Measurements from ENCODE around the gene DNAJC3.

The DNAJC3 gene, protein sequence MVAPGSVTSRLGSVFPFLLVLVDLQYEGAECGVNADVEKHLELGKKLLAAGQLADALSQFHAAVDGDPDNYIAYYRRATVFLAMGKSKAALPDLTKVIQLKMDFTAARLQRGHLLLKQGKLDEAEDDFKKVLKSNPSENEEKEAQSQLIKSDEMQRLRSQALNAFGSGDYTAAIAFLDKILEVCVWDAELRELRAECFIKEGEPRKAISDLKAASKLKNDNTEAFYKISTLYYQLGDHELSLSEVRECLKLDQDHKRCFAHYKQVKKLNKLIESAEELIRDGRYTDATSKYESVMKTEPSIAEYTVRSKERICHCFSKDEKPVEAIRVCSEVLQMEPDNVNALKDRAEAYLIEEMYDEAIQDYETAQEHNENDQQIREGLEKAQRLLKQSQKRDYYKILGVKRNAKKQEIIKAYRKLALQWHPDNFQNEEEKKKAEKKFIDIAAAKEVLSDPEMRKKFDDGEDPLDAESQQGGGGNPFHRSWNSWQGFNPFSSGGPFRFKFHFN

DNA sequence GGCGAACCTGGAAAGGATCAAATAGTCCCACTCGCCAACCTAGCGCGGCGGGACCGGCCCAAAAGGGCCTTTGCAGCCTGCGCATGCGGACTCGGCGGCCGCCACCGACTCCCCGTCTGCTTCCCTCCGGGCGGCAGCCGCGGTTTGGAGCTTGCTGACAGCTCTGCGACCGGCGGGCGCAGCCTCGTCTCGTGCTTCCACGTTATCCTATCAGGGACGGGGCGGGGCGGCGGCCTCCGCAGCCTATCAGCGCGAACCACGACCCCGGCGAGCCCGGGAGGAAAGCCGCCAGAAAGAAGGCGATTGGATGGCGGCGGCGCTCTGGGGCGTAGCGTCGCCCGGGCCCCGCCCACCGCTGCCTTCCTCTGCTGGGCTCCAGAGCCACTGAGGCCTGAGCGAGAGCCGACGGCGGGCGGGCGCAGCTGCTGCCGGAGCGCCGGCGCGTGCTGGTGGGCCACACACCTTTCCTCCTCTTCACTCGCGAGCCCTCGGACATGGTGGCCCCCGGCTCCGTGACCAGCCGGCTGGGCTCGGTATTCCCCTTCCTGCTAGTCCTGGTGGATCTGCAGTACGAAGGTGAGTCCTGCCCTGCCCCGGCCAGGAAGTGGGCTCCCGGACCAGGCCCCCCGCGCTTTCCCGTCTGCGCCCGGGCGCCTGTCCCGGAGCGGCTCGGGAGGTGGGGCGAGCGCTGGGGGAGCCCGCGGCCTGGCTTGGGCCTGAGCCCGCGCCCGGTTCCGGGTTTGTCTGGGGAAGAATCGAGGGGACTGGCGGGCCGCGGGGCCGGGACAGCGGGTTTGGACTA is at the start of gene DNAJC3:
DNAJC3 (plus strand) TSS at position 378 of the 802 bp plus-strand sequence; CDS start at position 495, 117 bp downstream.
- Mint-ChIP-seq H3K9me3 (peaks cover 2% of the 10 kb centered on the region), H3K27ac (peak within 1 kb of the TSS; percentile 90), H3K36me3 (peaks cover 12% of the 10 kb centered on the region), H3K27me3 (no peaks in the 10 kb centered on the region), H3K4me1 (peaks cover 64% of the 10 kb centered on the region), H3K4me3 (peak within 1 kb of the TSS; percentile 95)
- peak; percentile 99 for ATAC-seq

DNA sequence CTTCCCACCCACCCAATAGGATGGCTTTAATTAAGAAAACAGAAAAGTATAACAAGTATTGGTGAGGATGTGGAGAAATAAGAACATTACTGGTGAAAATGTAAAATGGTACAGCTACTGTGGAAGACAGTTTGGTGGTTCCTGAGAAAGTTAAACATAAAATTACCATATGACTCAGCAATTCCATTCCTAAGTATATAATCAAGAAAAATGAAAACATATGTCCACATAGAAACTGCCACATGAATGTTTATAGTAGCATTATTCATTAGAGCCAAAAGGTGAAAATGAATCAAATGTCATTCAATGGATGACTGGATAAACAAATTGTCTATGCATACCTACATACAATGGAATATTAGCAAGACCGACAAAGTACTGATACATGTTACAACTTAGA is 49.3 kb upstream of the DNAJC3 start:
- ATAC-seq = no peak
- H3K4me3 Mint-ChIP-seq = no peak overlapping the region
- H3K27ac Mint-ChIP-seq = no peak overlapping the region
- peaks cover 38% of the 10 kb centered on the region for H3K27me3 Mint-ChIP-seq
- no peaks in the 10 kb centered on the region for H3K4me1 Mint-ChIP-seq
- no peaks in the 10 kb centered on the region for H3K36me3 Mint-ChIP-seq
- H3K9me3 Mint-ChIP-seq = no peaks in the 10 kb centered on the region

DNA sequence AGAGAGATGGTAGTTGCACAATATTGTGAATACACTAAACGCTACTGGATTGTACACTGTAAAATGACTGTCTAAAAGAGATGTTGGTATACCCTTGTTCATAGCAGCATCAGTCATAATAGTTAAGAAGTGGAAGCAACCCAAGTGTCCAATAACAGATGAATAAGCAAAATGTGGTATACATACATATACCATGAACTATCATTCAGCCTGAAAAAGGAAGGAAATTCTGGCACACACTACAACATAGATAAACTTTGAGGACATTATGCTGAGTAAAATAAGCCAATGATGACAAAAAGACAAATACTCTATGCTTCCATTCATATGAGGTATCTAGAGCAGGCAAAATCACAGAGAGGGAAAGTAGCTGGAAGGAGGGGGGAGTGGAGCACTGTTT is 48.5 kb upstream of the DNAJC3 start:
- Mint-ChIP-seq H3K9me3 (no peaks in the 10 kb centered on the region), H3K27me3 (peaks cover 36% of the 10 kb centered on the region), H3K4me3 (no peak overlapping the region), H3K4me1 (no peaks in the 10 kb centered on the region), H3K27ac (no peak overlapping the region), H3K36me3 (no peaks in the 10 kb centered on the region)
- ATAC-seq = no peak

DNA sequence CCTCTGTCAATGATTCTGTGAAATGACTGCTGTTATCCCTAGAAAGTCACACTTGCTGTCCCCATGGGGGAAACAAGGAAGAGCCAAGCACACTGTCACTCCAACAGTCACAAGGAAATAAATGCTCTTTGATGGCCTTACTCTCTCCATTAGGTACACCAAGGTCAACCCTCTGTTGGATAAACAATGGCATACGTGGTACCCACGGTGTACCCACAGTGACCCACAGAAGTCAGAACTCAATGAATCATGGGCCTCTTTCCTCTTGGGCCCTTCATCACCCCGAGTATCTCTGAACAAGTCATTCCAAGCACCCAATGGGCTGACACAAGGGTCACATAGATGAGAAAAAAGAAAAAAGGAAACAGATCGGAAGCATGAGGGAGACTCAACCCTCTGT is 47.9 kb upstream of the DNAJC3 start:
- peak; percentile 25 for ATAC-seq
- no peak overlapping the region for H3K4me3 Mint-ChIP-seq
- peaks cover 40% of the 10 kb centered on the region for H3K27me3 Mint-ChIP-seq
- H3K27ac Mint-ChIP-seq = no peak overlapping the region
- H3K9me3 Mint-ChIP-seq = no peaks in the 10 kb centered on the region
- no peaks in the 10 kb centered on the region for H3K36me3 Mint-ChIP-seq
- no peaks in the 10 kb centered on the region for H3K4me1 Mint-ChIP-seq

DNA sequence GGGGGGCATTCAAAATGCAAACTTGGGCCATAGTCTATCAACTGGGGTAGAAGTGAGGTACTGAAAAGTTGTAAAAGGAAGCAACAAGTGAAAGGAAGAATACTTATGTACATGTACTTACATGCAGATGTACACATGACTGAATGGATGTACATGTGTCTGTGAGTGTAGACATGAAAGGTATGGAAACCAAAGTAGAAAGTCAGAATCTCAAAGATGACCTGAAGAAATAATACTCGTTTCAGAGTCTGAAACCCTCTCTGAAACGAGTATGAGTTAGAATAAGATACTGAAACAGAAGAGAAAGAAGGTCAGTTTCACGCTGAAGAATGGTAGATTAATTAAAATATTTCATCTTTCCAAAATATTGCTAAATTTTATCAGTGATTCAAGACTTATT is 46.3 kb upstream of the DNAJC3 start:
- no peaks in the 10 kb centered on the region for H3K36me3 Mint-ChIP-seq
- ATAC-seq = no peak
- H3K4me1 Mint-ChIP-seq = no peaks in the 10 kb centered on the region
- peaks cover 39% of the 10 kb centered on the region for H3K27me3 Mint-ChIP-seq
- H3K4me3 Mint-ChIP-seq = no peak overlapping the region
- H3K27ac Mint-ChIP-seq = no peak overlapping the region
- no peaks in the 10 kb centered on the region for H3K9me3 Mint-ChIP-seq

DNA sequence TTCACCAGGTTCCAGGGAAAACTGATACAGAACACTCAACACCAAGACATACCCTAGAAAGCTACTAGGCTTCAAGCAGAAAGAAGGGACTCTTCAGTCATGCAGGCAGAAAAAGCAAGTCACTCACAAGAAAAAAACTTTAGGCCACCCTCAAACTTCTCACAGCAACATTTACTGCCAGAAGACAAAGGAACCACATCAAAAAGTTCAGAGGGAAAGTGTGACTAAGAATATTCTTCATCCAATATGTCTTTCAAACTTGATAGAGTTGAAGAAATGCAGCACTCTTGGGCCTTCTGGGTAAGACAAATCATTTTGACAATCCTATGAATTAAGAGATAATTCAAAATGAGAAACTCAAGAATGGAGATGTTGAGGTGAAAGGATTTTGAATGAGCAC is 40.1 kb upstream of the DNAJC3 start:
- H3K36me3 Mint-ChIP-seq = no peaks in the 10 kb centered on the region
- no peak for ATAC-seq
- no peak overlapping the region for H3K27ac Mint-ChIP-seq
- H3K4me3 Mint-ChIP-seq = no peak overlapping the region
- H3K27me3 Mint-ChIP-seq = peaks cover 60% of the 10 kb centered on the region
- H3K4me1 Mint-ChIP-seq = no peaks in the 10 kb centered on the region
- H3K9me3 Mint-ChIP-seq = no peaks in the 10 kb centered on the region

DNA sequence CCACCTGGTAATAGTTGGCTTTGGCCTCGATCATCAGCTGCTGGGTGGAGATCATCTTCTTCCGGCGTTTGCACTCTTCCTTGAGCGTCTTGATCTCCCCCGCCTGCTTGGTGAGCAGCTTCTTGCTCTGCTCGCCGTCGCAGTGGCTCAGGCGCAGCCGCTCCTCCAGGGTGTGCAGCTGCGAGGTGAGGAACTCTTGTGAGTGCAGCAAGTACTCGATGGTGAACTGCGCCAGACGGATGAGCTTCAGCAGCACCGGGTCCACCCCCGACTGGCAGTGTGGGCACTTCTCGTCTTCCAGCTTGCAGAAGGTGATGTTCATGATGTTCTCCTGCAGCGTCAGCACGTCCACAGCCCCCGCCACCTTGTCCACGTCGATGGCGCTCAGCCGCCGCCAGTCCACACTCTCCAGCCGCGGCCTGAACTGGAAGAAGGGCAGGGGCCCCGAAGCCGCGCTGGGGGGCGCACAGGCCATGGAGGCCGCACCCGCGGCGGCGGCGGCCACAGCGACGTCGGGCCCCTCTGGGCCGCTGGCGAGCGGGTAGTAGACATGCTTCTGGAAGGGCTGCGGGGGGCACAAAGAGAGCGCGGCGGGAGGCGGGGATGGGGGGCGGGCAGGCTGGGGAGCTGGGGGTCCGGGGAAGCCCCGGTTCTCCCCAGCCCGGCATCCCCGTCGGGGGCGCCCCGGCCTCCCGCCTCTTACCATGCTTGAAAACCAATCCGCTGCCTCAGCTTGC is 35.5 kb upstream of the DNAJC3 start:
- H3K4me1 Mint-ChIP-seq = no peaks in the 10 kb centered on the region
- no peaks in the 10 kb centered on the region for H3K9me3 Mint-ChIP-seq
- H3K27me3 Mint-ChIP-seq = peaks cover 55% of the 10 kb centered on the region
- no peaks in the 10 kb centered on the region for H3K36me3 Mint-ChIP-seq
- no peak overlapping the region for H3K4me3 Mint-ChIP-seq
- peak; percentile 32 for ATAC-seq
- H3K27ac Mint-ChIP-seq = no peak overlapping the region

DNA sequence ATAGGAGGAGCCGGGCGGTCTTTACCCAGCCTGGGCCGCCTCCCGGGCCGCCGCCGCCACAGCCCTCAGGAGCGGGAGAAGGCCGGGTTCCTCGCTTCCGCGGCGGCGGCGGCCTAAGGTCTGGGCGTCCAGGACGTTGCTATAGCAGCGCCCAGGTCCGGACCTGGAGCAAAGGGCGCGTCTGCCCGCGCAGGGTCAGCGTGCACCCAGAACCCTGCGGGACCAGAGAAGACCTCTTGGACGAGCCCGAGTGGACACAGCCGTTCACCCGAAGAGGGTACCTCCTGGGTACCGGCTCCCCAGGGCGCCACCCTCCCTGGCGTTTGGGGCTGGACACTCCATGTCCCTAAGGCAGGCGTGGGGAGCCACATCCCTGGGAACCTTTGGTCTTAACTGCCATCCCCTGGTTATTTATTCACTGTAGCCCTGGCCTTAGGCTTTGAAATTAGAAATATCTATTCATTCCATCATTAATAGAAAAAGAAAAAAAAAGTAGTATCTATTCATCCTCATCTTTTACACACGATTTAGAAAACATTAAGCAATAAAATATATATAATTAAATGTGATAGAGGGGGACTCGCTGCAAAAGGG is 34.8 kb upstream of the DNAJC3 start:
- no peaks in the 10 kb centered on the region for H3K36me3 Mint-ChIP-seq
- no peaks in the 10 kb centered on the region for H3K4me1 Mint-ChIP-seq
- H3K27ac Mint-ChIP-seq = no peak overlapping the region
- H3K4me3 Mint-ChIP-seq = no peak overlapping the region
- peak; percentile 21 for ATAC-seq
- no peaks in the 10 kb centered on the region for H3K9me3 Mint-ChIP-seq
- peaks cover 55% of the 10 kb centered on the region for H3K27me3 Mint-ChIP-seq

DNA sequence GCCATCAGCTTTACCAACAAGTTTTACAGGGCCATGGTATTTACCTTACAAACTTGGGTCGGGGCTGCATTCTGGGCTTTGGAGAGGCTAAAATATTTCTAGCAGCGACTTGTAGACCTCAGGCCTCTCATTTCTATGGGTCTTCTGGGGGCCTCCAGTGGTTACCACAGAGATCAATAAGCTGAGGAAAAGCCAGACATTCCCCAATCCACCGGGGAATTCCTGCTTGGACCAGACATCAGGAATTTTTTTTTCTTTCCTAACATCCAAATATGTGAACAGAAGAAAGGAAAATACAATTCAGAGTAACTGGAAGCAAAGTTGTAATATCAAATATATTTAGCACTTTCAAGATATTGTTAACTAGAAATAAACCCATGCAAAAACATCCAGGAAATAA is 33.9 kb upstream of the DNAJC3 start:
- H3K36me3 Mint-ChIP-seq = no peaks in the 10 kb centered on the region
- no peak overlapping the region for H3K4me3 Mint-ChIP-seq
- H3K27me3 Mint-ChIP-seq = peaks cover 55% of the 10 kb centered on the region
- no peak overlapping the region for H3K27ac Mint-ChIP-seq
- H3K9me3 Mint-ChIP-seq = no peaks in the 10 kb centered on the region
- ATAC-seq = no peak
- no peaks in the 10 kb centered on the region for H3K4me1 Mint-ChIP-seq

DNA sequence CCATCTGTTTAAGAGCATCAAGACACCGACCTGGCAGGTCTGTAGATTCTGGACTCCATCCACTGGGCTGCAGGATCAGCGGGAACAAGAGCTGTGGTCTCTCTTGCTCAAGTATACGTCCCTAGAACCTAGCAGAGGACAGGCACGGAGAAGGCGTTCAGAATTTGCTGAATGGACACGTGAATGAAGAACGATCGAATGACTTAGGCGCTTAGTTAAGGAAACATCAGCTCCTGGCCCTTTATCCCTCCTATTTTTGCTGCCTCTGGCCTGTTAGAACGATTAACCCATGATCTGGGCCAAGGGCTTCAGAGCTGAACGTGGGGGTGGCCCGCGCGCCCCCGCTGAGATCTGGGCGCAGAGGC is 33.4 kb upstream of the DNAJC3 start:
- no peaks in the 10 kb centered on the region for H3K9me3 Mint-ChIP-seq
- no peak for ATAC-seq
- H3K4me1 Mint-ChIP-seq = no peaks in the 10 kb centered on the region
- H3K4me3 Mint-ChIP-seq = peak overlapping the region; percentile 29
- H3K27me3 Mint-ChIP-seq = peaks cover 53% of the 10 kb centered on the region
- no peaks in the 10 kb centered on the region for H3K36me3 Mint-ChIP-seq
- no peak overlapping the region for H3K27ac Mint-ChIP-seq

DNA sequence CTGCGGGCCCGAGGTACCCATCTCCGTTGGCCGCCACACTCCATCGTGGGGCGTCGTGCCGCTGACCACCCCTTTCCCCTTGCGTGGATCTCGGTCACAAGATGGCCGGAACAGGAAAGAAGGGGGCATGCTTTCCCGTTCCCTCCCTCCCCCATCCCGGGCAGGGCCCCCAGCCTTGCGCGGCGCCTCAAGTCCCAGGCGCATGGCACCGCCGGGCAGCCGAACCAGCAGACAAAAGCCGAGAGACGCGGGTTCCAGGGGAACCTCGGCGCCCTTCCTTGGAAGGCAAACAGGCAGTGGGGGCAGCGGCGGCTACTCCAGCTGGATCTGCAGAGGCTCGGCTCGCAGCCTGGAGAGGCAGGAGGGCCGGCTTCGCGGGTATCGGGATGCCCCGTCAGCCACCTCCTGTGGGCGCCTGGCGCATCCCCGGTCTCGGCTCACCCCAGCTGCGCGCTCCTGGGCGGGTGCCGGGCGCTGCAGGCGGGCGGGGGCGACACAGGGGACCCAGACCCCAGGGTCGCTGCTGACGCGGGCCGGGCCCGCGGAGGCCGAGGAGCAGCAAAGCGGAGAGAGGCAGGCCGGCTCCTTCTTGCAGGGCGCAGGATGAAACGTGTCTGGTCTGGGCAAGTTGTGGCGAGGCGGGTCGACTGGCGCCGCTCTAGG is 32.9 kb upstream of the DNAJC3 start:
- no peaks in the 10 kb centered on the region for H3K36me3 Mint-ChIP-seq
- no peaks in the 10 kb centered on the region for H3K4me1 Mint-ChIP-seq
- peaks cover 48% of the 10 kb centered on the region for H3K27me3 Mint-ChIP-seq
- ATAC-seq = peak; percentile 22
- no peaks in the 10 kb centered on the region for H3K9me3 Mint-ChIP-seq
- peak overlapping the region; percentile 29 for H3K4me3 Mint-ChIP-seq
- no peak overlapping the region for H3K27ac Mint-ChIP-seq

DNA sequence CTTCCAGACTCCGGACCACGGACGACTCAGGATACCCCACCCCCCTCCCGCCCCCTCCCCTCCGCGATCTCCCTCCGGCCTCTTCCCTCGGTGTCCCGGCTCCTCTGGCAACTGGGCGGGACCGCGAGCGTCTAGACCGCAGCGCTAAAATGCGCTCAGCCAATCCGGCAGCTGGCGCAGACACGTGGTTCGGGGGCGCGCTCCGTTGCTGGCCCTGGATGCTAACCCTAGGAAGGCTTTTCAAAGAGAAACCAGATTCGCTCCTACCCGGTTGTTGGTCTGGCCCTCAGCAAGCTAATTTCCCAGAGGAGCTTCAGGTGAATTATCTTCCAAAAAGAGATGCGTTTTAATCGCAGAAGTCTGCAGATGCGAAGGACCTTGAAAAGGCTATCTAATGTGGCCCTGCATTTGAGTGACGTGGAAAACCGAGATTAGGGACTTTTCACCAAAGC is 32.3 kb upstream of the DNAJC3 start, which contains the start of gene DZIP1:
DZIP1 (minus strand) TSS at position 106 of the 452 bp plus-strand sequence. CDS start 2,677 bp downstream, outside the sequence.
- Mint-ChIP-seq H3K27ac (no peak within 1 kb of the TSS), H3K27me3 (peaks cover 44% of the 10 kb centered on the region), H3K4me3 (peak within 1 kb of the TSS; percentile 73), H3K9me3 (no peaks in the 10 kb centered on the region), H3K36me3 (no peaks in the 10 kb centered on the region), H3K4me1 (no peaks in the 10 kb centered on the region)
- ATAC-seq = peak; percentile 31

DNA sequence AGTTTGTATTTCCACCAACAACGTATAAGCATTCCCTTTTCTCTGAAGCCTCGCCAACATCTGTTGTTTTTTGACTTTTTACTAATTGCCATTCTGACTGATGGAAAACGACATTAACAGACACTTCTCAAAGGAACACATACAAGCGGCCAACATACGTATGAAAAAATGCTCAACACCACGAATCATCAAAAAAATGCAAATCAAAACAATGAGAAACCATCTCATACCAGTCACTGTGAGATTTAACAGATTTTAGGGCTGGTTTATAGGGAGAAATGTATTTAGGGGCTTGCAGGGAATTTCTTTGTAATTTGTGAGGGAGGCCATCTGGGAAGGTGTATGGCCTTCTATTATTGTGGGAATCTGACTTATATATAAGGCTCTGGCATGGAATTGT is 29.6 kb upstream of the DNAJC3 start:
- Mint-ChIP-seq H3K27me3 (peaks cover 25% of the 10 kb centered on the region), H3K9me3 (no peaks in the 10 kb centered on the region), H3K36me3 (no peaks in the 10 kb centered on the region), H3K27ac (no peak overlapping the region), H3K4me1 (no peaks in the 10 kb centered on the region), H3K4me3 (no peak overlapping the region)
- ATAC-seq = no peak

DNA sequence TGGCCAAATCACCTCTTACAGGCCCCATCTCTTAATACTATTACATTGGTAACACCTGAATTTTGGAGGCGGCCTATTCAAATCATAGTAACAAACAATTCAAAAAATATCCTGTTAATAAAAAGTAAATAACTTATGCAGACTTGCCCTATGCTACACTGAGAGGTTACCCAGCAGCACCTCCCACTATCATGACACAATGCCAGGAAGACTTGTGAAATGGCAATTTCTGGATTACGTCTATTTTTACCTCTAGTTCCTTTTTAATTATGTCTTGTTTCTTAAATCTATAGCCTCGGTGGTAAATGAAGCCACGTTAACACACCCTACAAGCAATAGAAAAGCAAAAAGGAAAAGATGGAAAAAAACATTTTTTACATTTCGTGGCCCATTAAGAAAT is 26.2 kb upstream of the DNAJC3 start:
- ATAC-seq = no peak
- Mint-ChIP-seq H3K27ac (no peak overlapping the region), H3K36me3 (no peaks in the 10 kb centered on the region), H3K4me3 (no peak overlapping the region), H3K4me1 (no peaks in the 10 kb centered on the region), H3K9me3 (no peaks in the 10 kb centered on the region), H3K27me3 (peaks cover 3% of the 10 kb centered on the region)

Data from stimulated activated memory B cell treated with anti-CD40 and anti-IgM and Interleukin-4, amounts not matched to agents 10 μg/mL and 1 μg/mL and 100 μg/mL, for 72 hours (primary cell).